ENCODE results near the gene TMEM132D. TPM values are rescaled to one million over a fixed set of nuclear protein-coding genes. Genes with fewer than 3 reads are reported as not detected.

TMEM132D gene
- total and polyA plus RNA-seq, 4 experiments from 2014 or later: not detected

DNA sequence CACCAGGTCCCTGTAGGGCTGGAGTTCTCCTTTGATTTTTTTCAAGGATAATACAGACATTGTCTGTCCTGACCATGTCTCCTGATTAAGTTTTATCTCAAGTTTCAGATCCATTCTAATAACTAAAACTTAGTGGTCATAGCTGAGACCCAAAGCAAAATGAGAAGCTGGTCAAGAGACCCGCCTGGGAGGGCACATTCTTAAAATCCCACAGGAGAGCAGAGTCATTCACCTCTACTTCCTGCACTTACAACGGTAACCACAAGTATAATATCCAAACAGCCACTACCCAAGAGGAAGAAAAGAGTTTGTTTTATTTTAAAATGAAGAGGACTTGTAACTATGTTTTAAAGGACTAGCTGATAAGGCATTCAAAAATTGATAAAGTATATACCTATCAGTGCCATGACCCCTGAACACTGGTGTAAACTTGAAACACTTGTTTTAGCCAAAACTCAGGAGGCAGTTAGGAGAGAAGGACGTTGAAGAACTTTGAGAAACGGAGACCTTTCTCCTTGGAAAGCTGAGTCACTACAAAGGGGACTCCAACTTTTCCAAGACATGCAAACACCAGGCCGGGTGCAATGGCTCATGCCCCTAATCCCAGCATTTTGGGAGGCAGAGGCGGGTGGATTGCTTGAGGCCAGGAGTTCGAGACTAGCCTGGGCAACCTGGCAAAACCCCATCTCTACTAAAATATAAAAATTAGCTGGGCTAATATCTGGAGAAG lies 572.3 kb downstream of the TMEM132D start:
- H3K36me3 Mint-ChIP-seq: no peaks in the 10 kb centered on the region

GRCh38 chr12:129328235-129328634 lies 575.6 kb downstream of the TMEM132D start:
- H3K27me3 ChIP-seq (ENCODE audit: insufficient read depth, low read length): no peaks in the 10 kb centered on the region
- ChIA-PET CTCF (ENCODE audit: partially characterized antibody) (no interaction called here), POLR2A (ENCODE audit: partially characterized antibody) (no interaction called here)
- intact Hi-C loops (cut with micrococcal nuclease): no loop called here
- DNase-seq: no peak
- no peaks in the 10 kb centered on the region for H3K4me1 ChIP-seq (ENCODE audit: insufficient read depth, low read length)
- H3K27ac ChIP-seq (ENCODE audit: low read depth, low read length): no peak overlapping the region
- Mint-ChIP-seq H3K9me3 (peaks cover 0 to 5% (median 2%) of the 10 kb centered on the region in 8 donors), H3K36me3 (no peaks in the 10 kb centered on the region), H3K4me1 (no peaks in the 10 kb centered on the region), H3K4me3 (peak overlapping the region in 1 of 8 donors; percentile 6), H3K27ac (no peak overlapping the region), H3K27me3 (no peaks in the 10 kb centered on the region)
- H3K9me3 ChIP-seq (ENCODE audit: control insufficient read depth in 1 of 2, low read length in 2 of 2): no peaks in the 10 kb centered on the region
- H3K36me3 ChIP-seq (ENCODE audit: insufficient read depth, low read length): no peaks in the 10 kb centered on the region
- no peak overlapping the region for H3K4me3 ChIP-seq (ENCODE audit: low read length in 2 of 2)

More for the DNA sequence above, 572.3 kb downstream of the TMEM132D start:
- no peak overlapping the region for H3K4me3 Mint-ChIP-seq
- intact Hi-C loops (cut with micrococcal nuclease): no loop called here
- H3K9me3 Mint-ChIP-seq: peaks cover 2 to 16% (median 9%) of the 10 kb centered on the region in 8 donors
- ChIA-PET CTCF (ENCODE audit: partially characterized antibody) (no interaction called here), POLR2A (ENCODE audit: partially characterized antibody) (no interaction called here)
- no peak overlapping the region for H3K27ac ChIP-seq (ENCODE audit: low read depth, low read length)
- no peaks in the 10 kb centered on the region for H3K4me1 Mint-ChIP-seq
- no peak overlapping the region for H3K4me3 ChIP-seq (ENCODE audit: low read length in 2 of 2)
- H3K27me3 Mint-ChIP-seq: no peaks in the 10 kb centered on the region
- no peak for DNase-seq
- H3K9me3 ChIP-seq (ENCODE audit: control insufficient read depth in 1 of 2, low read length in 2 of 2): peaks cover 0 to under 1% of the 10 kb centered on the region in 2 donors
- no peaks in the 10 kb centered on the region for H3K27me3 ChIP-seq (ENCODE audit: insufficient read depth, low read length)
- no peak overlapping the region for H3K27ac Mint-ChIP-seq
- no peaks in the 10 kb centered on the region for H3K4me1 ChIP-seq (ENCODE audit: insufficient read depth, low read length)
- H3K36me3 ChIP-seq (ENCODE audit: insufficient read depth, low read length): no peaks in the 10 kb centered on the region

- no peak overlapping the region for H3K4me3 ChIP-seq (ENCODE audit: low read length in 2 of 2)
- Mint-ChIP-seq H3K9me3 (peaks cover 0 to 6% (median 4%) of the 10 kb centered on the region in 8 donors), H3K36me3 (no peaks in the 10 kb centered on the region), H3K4me3 (no peak overlapping the region), H3K27me3 (no peaks in the 10 kb centered on the region), H3K27ac (no peak overlapping the region), H3K4me1 (no peaks in the 10 kb centered on the region)
- intact Hi-C loops (cut with micrococcal nuclease): no loop called here
- no peaks in the 10 kb centered on the region for H3K27me3 ChIP-seq (ENCODE audit: insufficient read depth, low read length)
- H3K9me3 ChIP-seq (ENCODE audit: control insufficient read depth in 1 of 2, low read length in 2 of 2): no peaks in the 10 kb centered on the region
- CTCF ChIA-PET (ENCODE audit: partially characterized antibody): no interaction called here
- H3K36me3 ChIP-seq (ENCODE audit: insufficient read depth, low read length): no peaks in the 10 kb centered on the region
- H3K27ac ChIP-seq (ENCODE audit: low read depth, low read length): no peak overlapping the region
- no peaks in the 10 kb centered on the region for H3K4me1 ChIP-seq (ENCODE audit: insufficient read depth, low read length)
- POLR2A ChIA-PET (ENCODE audit: partially characterized antibody): no interaction called here
- DNase-seq: no peak
Observed at GRCh38 chr12:129325566-129325965, 578.3 kb downstream of the TMEM132D start.

DNA sequence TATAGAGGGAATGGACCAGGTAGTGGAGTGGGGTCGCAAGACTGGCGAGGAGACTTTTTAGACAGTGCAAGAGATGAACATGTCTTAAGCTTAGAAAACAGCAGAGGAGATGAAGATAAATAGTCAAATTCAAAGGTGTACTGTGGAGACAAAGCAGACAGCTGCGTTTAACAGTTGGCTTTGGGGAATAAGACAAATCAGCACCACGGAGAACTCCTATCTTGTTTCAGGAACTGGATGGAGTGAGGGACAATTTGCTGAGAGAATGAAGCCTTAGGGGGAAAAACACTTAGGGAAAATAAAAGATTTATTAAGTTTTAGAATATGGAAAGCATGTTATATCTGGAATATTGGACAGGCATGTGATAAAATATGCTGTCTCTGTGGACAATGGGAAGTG lies 591.8 kb downstream of the TMEM132D start:
- DNase-seq: no peak
- H3K4me3 ChIP-seq (ENCODE audit: low read length in 2 of 2): no peak overlapping the region
- no peaks in the 10 kb centered on the region for H3K27me3 Mint-ChIP-seq
- no peaks in the 10 kb centered on the region for H3K4me1 Mint-ChIP-seq
- H3K36me3 Mint-ChIP-seq: no peaks in the 10 kb centered on the region
- H3K27ac Mint-ChIP-seq: no peak overlapping the region
- no peaks in the 10 kb centered on the region for H3K4me1 ChIP-seq (ENCODE audit: insufficient read depth, low read length)
- ChIA-PET POLR2A (ENCODE audit: partially characterized antibody) (no interaction called here), CTCF (ENCODE audit: partially characterized antibody) (no interaction called here)
- no peak overlapping the region for H3K27ac ChIP-seq (ENCODE audit: low read depth, low read length)
- H3K36me3 ChIP-seq (ENCODE audit: insufficient read depth, low read length): no peaks in the 10 kb centered on the region
- H3K9me3 Mint-ChIP-seq: peaks cover 3 to 20% (median 7%) of the 10 kb centered on the region in 8 donors
- H3K4me3 Mint-ChIP-seq: no peak overlapping the region
- H3K27me3 ChIP-seq (ENCODE audit: insufficient read depth, low read length): no peaks in the 10 kb centered on the region
- intact Hi-C loops (cut with micrococcal nuclease): no loop called here
- peaks cover 0 to 3% of the 10 kb centered on the region in 2 donors for H3K9me3 ChIP-seq (ENCODE audit: control insufficient read depth in 1 of 2, low read length in 2 of 2)

DNA sequence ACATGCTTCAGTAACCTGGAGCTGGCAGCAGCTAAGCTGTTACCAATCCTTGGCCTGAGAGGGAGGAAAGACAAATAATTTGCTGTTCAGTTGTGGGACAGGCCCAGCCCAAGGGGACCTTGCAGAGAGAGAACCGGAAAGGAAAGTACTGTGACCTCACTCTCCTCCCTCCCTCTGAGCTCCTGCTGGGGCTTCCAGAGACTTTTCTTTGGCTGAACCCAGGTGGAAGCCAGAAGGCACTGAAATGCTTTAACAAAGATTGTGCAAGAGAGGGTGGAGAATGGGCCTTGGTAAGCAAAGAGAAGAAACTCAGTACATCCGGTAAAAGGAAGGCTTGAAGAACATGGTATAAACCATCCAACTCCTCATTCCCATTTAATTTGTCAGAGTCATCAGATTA lies 593.5 kb downstream of the TMEM132D start:
- CTCF ChIA-PET (ENCODE audit: partially characterized antibody): no interaction called here
- POLR2A ChIA-PET (ENCODE audit: partially characterized antibody): no interaction called here
- H3K27ac Mint-ChIP-seq: no peak overlapping the region
- no peaks in the 10 kb centered on the region for H3K4me1 ChIP-seq (ENCODE audit: insufficient read depth, low read length)
- peaks cover 3 to 15% (median 7%) of the 10 kb centered on the region in 8 donors for H3K9me3 Mint-ChIP-seq
- H3K27me3 ChIP-seq (ENCODE audit: insufficient read depth, low read length): no peaks in the 10 kb centered on the region
- no peaks in the 10 kb centered on the region for H3K36me3 ChIP-seq (ENCODE audit: insufficient read depth, low read length)
- DNase-seq: no peak
- no peak overlapping the region for H3K27ac ChIP-seq (ENCODE audit: low read depth, low read length)
- H3K4me1 Mint-ChIP-seq: no peaks in the 10 kb centered on the region
- no peaks in the 10 kb centered on the region for H3K36me3 Mint-ChIP-seq
- H3K9me3 ChIP-seq (ENCODE audit: control insufficient read depth in 1 of 2, low read length in 2 of 2): peaks cover 0 to 3% of the 10 kb centered on the region in 2 donors
- no peak overlapping the region for H3K4me3 Mint-ChIP-seq
- no peaks in the 10 kb centered on the region for H3K27me3 Mint-ChIP-seq
- intact Hi-C loops (cut with micrococcal nuclease): no loop called here
- H3K4me3 ChIP-seq (ENCODE audit: low read length in 2 of 2): no peak overlapping the region

- Mint-ChIP-seq H3K9me3 (peaks cover 3 to 12% (median 8%) of the 10 kb centered on the region in 8 donors), H3K4me3 (no peak overlapping the region), H3K27ac (no peak overlapping the region), H3K27me3 (no peaks in the 10 kb centered on the region), H3K4me1 (no peaks in the 10 kb centered on the region), H3K36me3 (no peaks in the 10 kb centered on the region)
- ChIA-PET CTCF (ENCODE audit: partially characterized antibody) (no interaction called here), POLR2A (ENCODE audit: partially characterized antibody) (no interaction called here)
- Histone ChIP-seq H3K9me3 (ENCODE audit: control insufficient read depth in 1 of 2, low read length in 2 of 2) (peaks cover 0 to 3% of the 10 kb centered on the region in 2 donors), H3K4me3 (ENCODE audit: low read length in 2 of 2) (no peak overlapping the region), H3K36me3 (ENCODE audit: insufficient read depth, low read length) (no peaks in the 10 kb centered on the region), H3K4me1 (ENCODE audit: insufficient read depth, low read length) (no peaks in the 10 kb centered on the region), H3K27ac (ENCODE audit: low read depth, low read length) (no peak overlapping the region), H3K27me3 (ENCODE audit: insufficient read depth, low read length) (no peaks in the 10 kb centered on the region)
- DNase-seq: no peak
- intact Hi-C loops (cut with micrococcal nuclease): no loop called here
Observed at GRCh38 chr12:129305851-129306250, 598.0 kb downstream of the TMEM132D start.

DNA sequence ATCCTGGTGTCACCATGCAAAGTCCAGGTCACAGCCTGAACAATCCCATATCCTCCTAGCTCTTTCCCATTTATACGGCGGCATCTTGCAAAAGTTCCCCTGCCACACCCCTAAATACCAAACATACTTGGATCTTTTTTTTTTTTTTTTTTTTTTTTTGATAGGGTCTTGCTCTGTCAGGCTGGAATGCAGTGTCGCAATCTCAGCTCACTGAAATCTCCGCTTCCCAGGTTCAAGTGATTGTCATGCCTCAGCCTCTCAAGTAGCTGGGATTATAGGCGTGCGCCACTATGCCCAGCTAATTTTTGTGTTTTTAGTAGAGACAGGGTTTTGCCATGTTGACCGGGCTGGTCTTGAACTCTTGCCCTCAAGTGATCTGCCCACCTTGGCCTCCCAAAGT lies 599.3 kb downstream of the TMEM132D start:
- Histone ChIP-seq H3K27ac (ENCODE audit: low read depth, low read length) (no peak overlapping the region), H3K27me3 (ENCODE audit: insufficient read depth, low read length) (no peaks in the 10 kb centered on the region), H3K4me1 (ENCODE audit: insufficient read depth, low read length) (no peaks in the 10 kb centered on the region), H3K4me3 (ENCODE audit: low read length in 2 of 2) (no peak overlapping the region), H3K36me3 (ENCODE audit: insufficient read depth, low read length) (no peaks in the 10 kb centered on the region), H3K9me3 (ENCODE audit: control insufficient read depth in 1 of 2, low read length in 2 of 2) (no peaks in the 10 kb centered on the region)
- Mint-ChIP-seq H3K27me3 (no peaks in the 10 kb centered on the region), H3K9me3 (peaks cover 0 to 12% (median 8%) of the 10 kb centered on the region in 8 donors), H3K4me1 (no peaks in the 10 kb centered on the region), H3K27ac (no peak overlapping the region), H3K4me3 (no peak overlapping the region), H3K36me3 (no peaks in the 10 kb centered on the region)
- intact Hi-C loops (cut with micrococcal nuclease): no loop called here
- ChIA-PET POLR2A (ENCODE audit: partially characterized antibody) (no interaction called here), CTCF (ENCODE audit: partially characterized antibody) (no interaction called here)
- DNase-seq: no peak

Data from CD4-positive, alpha-beta memory T cell (primary cell).